Epithelial cell of proximal tubule (primary cell): Measurements from ENCODE around the gene GPX7. TPM values are rescaled to one million over a fixed set of nuclear protein-coding genes. Genes with fewer than 3 reads are reported as not detected.

ENCODE experiments used
- DNase-seq: peaks from one replicate; pipeline ENCODE4 v3.0.0-alpha.2; 2011; ENCODE audit warnings: low read depth
- H3K4me3 ChIP-seq: 2 replicates; pipeline ENCODE4 v1.5.1; 2011; ENCODE audit warnings: low read depth, mild to moderate bottlenecking, low read length
- CTCF ChIP-seq: conservative IDR thresholded peaks from 2 replicates; pipeline ENCODE4 v1.5.1; 2012; ENCODE audit warnings: low read depth, mild to moderate bottlenecking, low read length
- total RNA-seq: library from RNA; depleted of rRNA; stranded (reverse); fragments of >200 nt; gene quantifications from 2 replicates; pipeline ENCODE4 v1.2.3, GENCODE V29; 2015

GPX7 gene
- total RNA-seq, 1 donor from 2014 or later = 35.1 TPM

GRCh38 chr1:52558941-52559340 is 43.2 kb upstream of the GPX7 start:
- no peak for TF ChIP-seq CTCF
- no peak overlapping the region for H3K4me3 ChIP-seq
- no peak for DNase-seq

GRCh38 chr1:52559875-52560274 is 42.3 kb upstream of the GPX7 start:
- no peak for DNase-seq
- TF ChIP-seq CTCF = no peak
- H3K4me3 ChIP-seq = no peak overlapping the region

GRCh38 chr1:52562766-52563165 is 39.4 kb upstream of the GPX7 start:
- H3K4me3 ChIP-seq = no peak overlapping the region
- TF ChIP-seq CTCF = no peak
- DNase-seq = no peak

GRCh38 chr1:52567943-52568342 is 34.2 kb upstream of the GPX7 start:
- no peak for DNase-seq
- H3K4me3 ChIP-seq = no peak overlapping the region
- no peak for TF ChIP-seq CTCF

- DNase-seq = no peak
- no peak for TF ChIP-seq CTCF
- no peak overlapping the region for H3K4me3 ChIP-seq
Observed at GRCh38 chr1:52569449-52570210, 32.5 kb upstream of the GPX7 start.

GRCh38 chr1:52571783-52572182 is 30.4 kb upstream of the GPX7 start:
- no peak for DNase-seq
- no peak for TF ChIP-seq CTCF
- no peak overlapping the region for H3K4me3 ChIP-seq

GRCh38 chr1:52572387-52572786 is 29.8 kb upstream of the GPX7 start:
- no peak for DNase-seq
- no peak overlapping the region for H3K4me3 ChIP-seq
- no peak for TF ChIP-seq CTCF
